Measurements from ENCODE around the gene WNT2B.

The WNT2B gene

DNA sequence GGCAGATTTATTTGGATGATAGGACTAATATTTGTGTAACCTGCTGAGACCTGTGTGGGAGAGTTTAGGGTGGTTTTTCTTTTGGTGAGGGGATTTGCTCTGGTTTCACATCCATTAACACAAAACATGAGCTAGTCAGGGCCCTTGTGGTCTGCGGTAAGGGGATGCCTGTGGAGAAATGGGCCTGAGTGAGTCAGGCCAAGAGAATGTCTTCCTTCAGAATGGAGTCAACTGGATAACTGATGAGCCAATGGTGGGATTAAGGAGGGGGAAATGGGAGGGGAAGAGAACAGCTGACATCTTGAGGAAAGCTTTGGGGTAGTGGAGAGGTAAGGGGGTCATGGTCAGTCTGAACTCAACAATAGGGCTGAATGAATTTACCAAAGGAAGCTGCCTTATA lies 13.9 kb downstream of the WNT2B start:
- no peaks in the 10 kb centered on the region for H3K27me3 ChIP-seq (ENCODE audit: insufficient read depth, poor library complexity, severe bottlenecking)
- TF ChIP-seq POLR2AphosphoS5 (IDR thresholded peaks at IDR 0.05; ENCODE audit: low read depth), result no peak
- no peak for TF ChIP-seq GABPA (IDR thresholded peaks at IDR 0.05; ENCODE audit: low read depth)
- no peak for TF ChIP-seq CTCF (IDR thresholded peaks at IDR 0.05; ENCODE audit: insufficient read depth, low read length)
- no peak for TF ChIP-seq SPI1 (IDR thresholded peaks at IDR 0.05; ENCODE audit: borderline replicate concordance, low read depth)
- no peak for TF ChIP-seq REST (IDR thresholded peaks at IDR 0.05; ENCODE audit: insufficient replicate concordance, low read depth)
- no peak overlapping the region for H3K27ac ChIP-seq (replicated peaks)
- H3K4me3 ChIP-seq (replicated peaks; ENCODE audit: insufficient read depth, low read length), result no peak overlapping the region
- no peak for DNase-seq (ENCODE audit: low read depth in 1 of 2, low spot score in 1 of 2)

DNA sequence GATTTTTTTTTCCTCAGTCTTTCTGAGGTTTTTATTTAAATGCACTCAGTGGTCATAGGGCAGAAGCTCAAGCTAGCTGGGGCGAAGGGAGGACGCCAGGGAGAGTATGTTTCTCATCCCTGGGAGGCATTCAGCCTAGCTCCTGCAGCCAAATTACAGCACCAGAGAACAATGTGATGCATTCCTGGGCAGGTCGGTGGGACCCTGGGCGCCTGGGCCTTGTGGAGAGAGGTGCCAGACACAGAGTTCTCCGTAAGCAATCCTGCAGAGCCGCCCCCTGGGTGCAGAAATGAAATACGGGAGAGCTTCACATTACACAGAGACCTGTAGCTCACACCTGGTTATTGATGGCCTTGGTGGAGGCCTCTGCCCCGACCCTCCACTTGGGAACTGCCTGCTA lies 15.5 kb downstream of the WNT2B start:
- DNase-seq (ENCODE audit: low read depth in 1 of 2, low spot score in 1 of 2), result no peak
- H3K27ac ChIP-seq (replicated peaks), result no peak overlapping the region
- H3K4me3 ChIP-seq (replicated peaks; ENCODE audit: insufficient read depth, low read length), result no peak overlapping the region
- no peak for TF ChIP-seq GABPA (IDR thresholded peaks at IDR 0.05; ENCODE audit: low read depth)
- no peak for TF ChIP-seq CTCF (IDR thresholded peaks at IDR 0.05; ENCODE audit: insufficient read depth, low read length)
- TF ChIP-seq SPI1 (IDR thresholded peaks at IDR 0.05; ENCODE audit: borderline replicate concordance, low read depth), result no peak
- TF ChIP-seq POLR2AphosphoS5 (IDR thresholded peaks at IDR 0.05; ENCODE audit: low read depth), result no peak
- no peak for TF ChIP-seq REST (IDR thresholded peaks at IDR 0.05; ENCODE audit: insufficient replicate concordance, low read depth)
- no peaks in the 10 kb centered on the region for H3K27me3 ChIP-seq (ENCODE audit: insufficient read depth, poor library complexity, severe bottlenecking)

DNA sequence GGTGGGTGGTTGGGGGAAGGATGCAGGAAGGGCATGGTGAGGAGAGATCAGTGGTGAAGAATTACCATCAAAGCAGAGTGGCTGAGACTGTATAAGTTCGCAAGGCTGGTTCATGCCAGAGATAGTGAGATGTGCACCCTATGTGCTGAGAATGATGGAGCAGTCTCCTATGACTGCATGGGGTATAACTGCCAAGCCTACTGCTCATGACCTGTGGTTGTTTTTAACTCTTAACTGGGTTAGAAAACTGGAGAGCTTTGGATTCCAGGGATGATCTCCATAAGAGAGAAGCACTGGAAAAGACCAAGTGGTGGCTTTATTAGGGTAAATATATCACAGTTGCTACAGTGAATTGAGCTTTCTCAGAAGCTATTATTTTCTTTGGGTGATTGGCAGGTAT lies 16.2 kb downstream of the WNT2B start:
- Histone ChIP-seq H3K4me3 (replicated peaks; ENCODE audit: insufficient read depth, low read length) (no peak overlapping the region), H3K27me3 (ENCODE audit: insufficient read depth, poor library complexity, severe bottlenecking) (no peaks in the 10 kb centered on the region), H3K27ac (replicated peaks) (no peak overlapping the region)
- no peak for DNase-seq (ENCODE audit: low read depth in 1 of 2, low spot score in 1 of 2)
- TF ChIP-seq REST (IDR thresholded peaks at IDR 0.05; ENCODE audit: insufficient replicate concordance, low read depth) (no peak), SPI1 (IDR thresholded peaks at IDR 0.05; ENCODE audit: borderline replicate concordance, low read depth) (no peak), POLR2AphosphoS5 (IDR thresholded peaks at IDR 0.05; ENCODE audit: low read depth) (no peak), CTCF (IDR thresholded peaks at IDR 0.05; ENCODE audit: insufficient read depth, low read length) (no peak), GABPA (IDR thresholded peaks at IDR 0.05; ENCODE audit: low read depth) (no peak)
